HUES6 (cell line): ENCODE measurements around the gene ZNF726.
"Not testable (repeated sequence)": the region's sequence is repeated elsewhere in the genome, so short reads cannot be mapped to it uniquely, and the experiment has no call there.

ENCODE experiments used
- H3K27ac ChIP-seq: 2 replicates; pipeline ENCODE4 v1.7.0; 2013; ENCODE audit warnings: low read depth, mild to moderate bottlenecking, low read length, inconsistent platforms
- H3K27me3 ChIP-seq: 2 replicates; pipeline ENCODE4 v1.6.1; 2013; ENCODE audit warnings: low read length; ENCODE audit not compliant: control insufficient read depth, insufficient read depth
- H3K36me3 ChIP-seq: 2 replicates; pipeline ENCODE4 v1.6.1; 2013; ENCODE audit warnings: low read length; ENCODE audit not compliant: control insufficient read depth, insufficient read depth
- H3K4me1 ChIP-seq: 2 replicates; pipeline ENCODE4 v1.6.1; 2013; ENCODE audit warnings: low read length; ENCODE audit not compliant: control insufficient read depth, insufficient read depth
- H3K4me3 ChIP-seq: 2 replicates; pipeline ENCODE4 v1.5.1; 2013; ENCODE audit warnings: low read depth, low read length
- H3K9ac ChIP-seq: one replicate; pipeline ENCODE4 v1.6.1; 2013; ENCODE audit warnings: mild to moderate bottlenecking, low read length
- H3K9me3 ChIP-seq: 2 replicates; pipeline ENCODE4 v1.6.1; 2013; ENCODE audit warnings: low read depth, low read length; ENCODE audit not compliant: control insufficient read depth, insufficient read depth

ZNF726 gene

DNA sequence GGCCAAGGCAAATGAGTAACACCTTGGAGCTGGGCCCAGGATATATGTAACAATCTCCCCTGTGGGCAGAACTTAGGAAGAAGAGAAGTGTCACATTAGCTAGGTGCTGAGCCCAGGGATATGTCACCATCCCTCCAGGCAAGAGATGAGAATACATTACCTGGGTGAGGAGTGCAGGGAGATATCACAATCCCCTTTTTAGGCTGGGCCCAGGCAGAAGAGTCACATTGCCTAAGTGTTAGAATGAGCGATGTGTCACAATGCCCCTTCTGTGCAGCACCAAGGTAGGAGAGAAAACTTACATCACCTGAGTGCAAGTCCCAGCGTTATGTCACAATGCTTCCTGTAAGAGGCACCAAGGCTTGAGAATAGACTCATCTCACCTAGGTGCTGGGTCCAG lies 60.3 kb downstream of the ZNF726 start:
- Histone ChIP-seq H3K27me3 (peaks cover 42% of the 10 kb centered on the region), H3K9ac (no peak overlapping the region), H3K4me3 (no peak overlapping the region), H3K36me3 (no peaks in the 10 kb centered on the region), H3K27ac (no peak overlapping the region), H3K4me1 (no peaks in the 10 kb centered on the region), H3K9me3 (peaks cover 51% of the 10 kb centered on the region; the same call in 1 of the 2 replicates)

DNA sequence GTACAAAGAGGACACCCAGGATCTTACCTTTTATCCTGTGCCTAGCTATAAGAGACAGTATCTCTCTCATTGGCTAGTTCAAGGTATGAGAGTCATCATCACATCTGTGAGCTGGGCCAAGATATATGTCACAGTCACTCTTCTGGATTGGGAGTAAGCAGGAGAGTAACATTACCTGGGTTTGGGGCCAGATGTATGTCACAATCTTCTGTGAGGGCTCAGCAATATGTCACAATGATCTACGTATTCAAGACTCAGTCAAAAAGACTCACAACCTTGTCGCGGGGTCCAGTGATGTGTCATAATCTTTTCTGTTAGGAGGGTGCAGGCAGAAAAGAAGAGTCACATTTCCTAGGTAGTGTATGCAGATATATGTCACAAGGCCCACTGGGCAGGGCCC lies 61.9 kb downstream of the ZNF726 start:
- Histone ChIP-seq H3K9me3 (peaks cover 51% of the 10 kb centered on the region; the same call in 1 of the 2 replicates), H3K27me3 (peaks cover 26% of the 10 kb centered on the region)
- not testable (repeated sequence) for H3K27ac ChIP-seq, H3K36me3 ChIP-seq, H3K4me1 ChIP-seq, H3K4me3 ChIP-seq, H3K9ac ChIP-seq

DNA sequence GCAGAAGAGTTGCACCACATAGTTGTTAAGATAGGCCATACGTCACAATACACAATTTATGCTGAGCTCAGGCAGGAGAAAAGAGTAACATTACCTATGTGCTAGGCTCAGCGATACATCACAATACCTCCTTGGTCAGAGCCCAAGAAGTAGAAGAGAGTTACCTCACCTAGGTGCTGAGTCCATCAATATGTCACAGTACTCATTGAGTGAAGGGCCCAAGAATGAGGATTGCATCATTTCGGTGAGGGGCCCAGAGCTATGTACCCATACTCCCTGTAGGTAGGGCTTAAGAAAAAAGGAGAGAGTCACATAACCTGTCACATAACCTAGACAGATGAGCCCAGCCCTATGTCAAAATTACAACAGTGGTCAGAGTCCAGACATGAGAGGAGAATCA lies 62.6 kb downstream of the ZNF726 start:
- H3K9me3 ChIP-seq = peaks cover 54% of the 10 kb centered on the region; the same call in 1 of the 2 replicates
- H3K9ac ChIP-seq, H3K36me3 ChIP-seq, H3K27ac ChIP-seq, H3K4me1 ChIP-seq, H3K4me3 ChIP-seq: not testable (repeated sequence)
- H3K27me3 ChIP-seq = peaks cover 19% of the 10 kb centered on the region

DNA sequence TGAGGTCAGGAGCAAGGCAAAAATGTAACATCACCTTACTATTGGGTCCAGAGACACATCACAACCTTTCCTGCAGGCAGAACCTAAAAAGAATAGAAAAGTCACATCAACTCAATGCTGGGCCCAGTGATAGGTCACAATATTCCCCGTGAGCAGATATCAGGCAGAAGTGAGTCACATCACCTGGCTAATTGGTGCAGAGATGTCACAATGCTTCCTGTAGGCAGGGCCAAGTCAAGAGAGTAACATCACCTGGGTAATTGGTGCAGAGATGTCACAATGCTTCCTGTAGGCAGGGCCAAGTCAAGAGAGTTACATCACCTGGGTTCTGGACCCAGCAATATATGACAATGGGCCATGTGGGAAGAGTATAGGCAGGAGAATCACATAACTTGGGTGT lies 63.4 kb downstream of the ZNF726 start:
- Histone ChIP-seq H3K27me3 (peaks cover 11% of the 10 kb centered on the region; the same call in 1 of the 2 replicates), H3K4me1 (no peaks in the 10 kb centered on the region), H3K27ac (no peak overlapping the region), H3K4me3 (no peak overlapping the region), H3K36me3 (no peaks in the 10 kb centered on the region), H3K9me3 (peaks cover 55% of the 10 kb centered on the region; the same call in 1 of the 2 replicates), H3K9ac (no peak overlapping the region)

DNA sequence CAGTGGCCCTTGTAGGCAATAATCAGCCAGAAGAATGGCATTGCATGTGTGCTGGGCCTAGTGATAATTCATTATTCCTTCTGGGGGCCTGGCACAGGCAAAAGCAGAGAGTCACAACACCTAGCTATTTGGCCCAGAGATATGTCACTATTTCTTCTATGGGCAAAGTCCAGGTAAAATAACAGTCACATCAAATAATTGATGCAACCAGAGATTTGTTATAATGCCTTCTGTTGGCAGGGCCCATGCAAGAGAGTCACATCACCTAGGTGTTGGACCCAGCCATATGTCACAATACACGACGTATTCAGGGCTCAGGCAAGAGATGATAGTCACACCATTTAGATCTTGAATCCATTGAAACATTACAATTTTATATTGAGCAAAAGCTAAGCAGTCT lies 66.1 kb downstream of the ZNF726 start:
- Histone ChIP-seq H3K27ac (no peak overlapping the region), H3K9me3 (peaks cover 59% of the 10 kb centered on the region; the same call in 1 of the 2 replicates), H3K36me3 (no peaks in the 10 kb centered on the region), H3K4me1 (no peaks in the 10 kb centered on the region), H3K27me3 (no peaks in the 10 kb centered on the region), H3K4me3 (no peak overlapping the region), H3K9ac (no peak overlapping the region)

DNA sequence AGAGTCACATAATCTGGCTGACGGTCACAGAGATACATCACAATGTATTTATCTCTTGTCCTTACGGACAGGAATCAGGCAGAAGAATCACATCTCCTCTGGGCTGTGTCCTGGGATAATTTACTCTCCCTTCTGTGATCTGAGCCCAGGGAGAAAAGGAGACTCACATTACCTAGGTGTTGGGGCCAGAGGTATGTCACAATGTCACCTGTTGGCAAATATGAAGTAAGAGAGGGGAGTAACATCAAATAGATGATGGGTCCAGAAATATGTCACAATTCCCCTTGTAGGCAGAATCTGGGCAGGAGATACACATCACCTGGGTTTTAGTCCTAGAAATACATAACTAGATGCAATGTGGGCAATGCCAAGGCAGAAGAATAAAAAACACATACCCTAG lies 67.2 kb downstream of the ZNF726 start:
- no peak overlapping the region for H3K9ac ChIP-seq
- H3K36me3 ChIP-seq = no peaks in the 10 kb centered on the region
- no peaks in the 10 kb centered on the region for H3K4me1 ChIP-seq
- no peaks in the 10 kb centered on the region for H3K27me3 ChIP-seq
- no peak overlapping the region for H3K27ac ChIP-seq
- no peak overlapping the region for H3K4me3 ChIP-seq
- peaks cover 59% of the 10 kb centered on the region; the same call in 1 of the 2 replicates for H3K9me3 ChIP-seq

DNA sequence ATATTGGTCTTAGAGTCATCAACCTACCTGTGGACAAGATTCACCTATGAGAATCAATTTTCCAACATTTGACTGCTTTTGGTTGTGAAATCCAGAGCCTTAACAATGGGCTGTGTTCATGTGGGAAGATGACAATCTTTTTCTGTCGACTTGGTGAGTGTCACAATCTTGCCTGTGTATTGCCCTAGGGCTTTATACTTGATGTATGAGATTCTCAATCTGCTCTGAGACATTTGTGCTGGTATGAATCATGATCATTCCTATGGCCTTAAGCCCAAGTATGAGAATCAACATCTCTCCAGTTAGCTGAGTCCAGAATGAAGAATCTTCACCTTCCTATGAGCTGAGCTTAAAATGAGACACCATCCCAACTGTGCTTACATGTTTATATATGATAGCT lies 68.7 kb downstream of the ZNF726 start:
- Histone ChIP-seq H3K4me3 (no peak overlapping the region), H3K9ac (no peak overlapping the region), H3K27me3 (no peaks in the 10 kb centered on the region), H3K27ac (no peak overlapping the region), H3K4me1 (no peaks in the 10 kb centered on the region), H3K36me3 (no peaks in the 10 kb centered on the region), H3K9me3 (peaks cover 52% of the 10 kb centered on the region; the same call in 1 of the 2 replicates)
